ENCODE data around the gene SLC2A5. TPM values are rescaled to one million over a fixed set of nuclear protein-coding genes. Genes with fewer than 3 reads are reported as not detected.

Gene SLC2A5
- total RNA-seq, 2 experiments from 2014 or later: not detected

DNA sequence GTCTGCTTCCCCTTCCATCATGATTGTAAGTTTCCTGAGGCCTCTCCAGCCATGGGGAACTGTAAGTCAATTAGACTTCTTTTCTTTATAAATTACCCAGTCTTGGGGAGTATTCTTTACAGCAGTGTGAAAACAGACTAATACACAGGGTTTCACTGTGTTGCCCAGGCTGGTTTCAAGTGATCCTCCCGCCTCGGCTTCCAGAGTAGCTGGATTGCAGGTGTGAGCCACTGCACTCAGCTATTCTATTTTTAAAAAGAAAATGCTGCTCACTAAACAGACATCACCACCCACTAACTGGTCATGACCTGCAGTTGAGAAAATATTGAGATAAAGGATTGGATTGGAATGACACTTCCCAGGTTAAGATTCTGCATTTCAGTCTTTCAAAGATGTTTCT, 22.4 kb downstream of the SLC2A5 start:
- Mint-ChIP-seq H3K4me1 (no peaks in the 10 kb centered on the region), H3K36me3 (no peaks in the 10 kb centered on the region), H3K9me3 (ENCODE audit: low read depth) (no peaks in the 10 kb centered on the region), H3K27ac (no peak overlapping the region), H3K27me3 (peaks cover 36% of the 10 kb centered on the region), H3K4me3 (no peak overlapping the region)
- CTCF ChIA-PET: interaction anchor here (1.4 kb wide), 1 partner anchor 42 kb away, joined by 5 read pairs; no protein-coding TSS in a partner anchor
- ATAC-seq (no peak), DNase-seq (no peak)

GRCh38 chr1:9045861-9046510, 23.4 kb downstream of the SLC2A5 start:
- CTCF ChIA-PET: no interaction called here
- DNase-seq: no peak
- Mint-ChIP-seq H3K4me3 (no peak overlapping the region), H3K27me3 (peaks cover 32% of the 10 kb centered on the region), H3K9me3 (ENCODE audit: low read depth) (no peaks in the 10 kb centered on the region), H3K36me3 (no peaks in the 10 kb centered on the region), H3K27ac (no peak overlapping the region), H3K4me1 (no peaks in the 10 kb centered on the region)
- ATAC-seq: no peak

DNA sequence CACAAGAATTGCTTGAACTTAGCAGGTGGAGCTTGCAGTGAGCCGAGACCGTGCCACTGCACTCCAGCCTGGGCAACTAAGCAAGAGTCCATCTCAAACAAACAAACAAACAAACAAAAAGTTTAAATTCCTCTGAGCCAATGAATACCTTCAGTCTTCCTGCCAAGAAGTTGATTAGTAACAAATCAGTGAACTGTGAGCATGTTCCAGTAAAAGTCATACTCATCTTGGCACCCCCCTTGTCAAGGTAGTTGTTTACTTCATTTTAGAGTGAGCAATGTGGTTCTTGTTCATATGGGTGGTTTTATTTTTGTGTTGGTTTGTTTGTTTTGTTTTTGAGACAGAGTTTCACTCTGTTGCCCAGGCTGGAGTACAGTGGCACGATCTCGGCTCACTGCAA, 25.2 kb downstream of the SLC2A5 start:
- Mint-ChIP-seq H3K36me3 (no peaks in the 10 kb centered on the region), H3K27ac (no peak overlapping the region), H3K4me3 (no peak overlapping the region), H3K4me1 (no peaks in the 10 kb centered on the region), H3K9me3 (ENCODE audit: low read depth) (no peaks in the 10 kb centered on the region), H3K27me3 (peaks cover 23% of the 10 kb centered on the region)
- CTCF ChIA-PET: no interaction called here
- no peak for DNase-seq
- ATAC-seq: no peak

- CTCF ChIA-PET: no interaction called here
- Mint-ChIP-seq H3K9me3 (ENCODE audit: low read depth) (no peaks in the 10 kb centered on the region), H3K36me3 (no peaks in the 10 kb centered on the region), H3K4me3 (no peak overlapping the region), H3K4me1 (no peaks in the 10 kb centered on the region), H3K27ac (no peak overlapping the region), H3K27me3 (peaks cover 20% of the 10 kb centered on the region)
- ATAC-seq (no peak), DNase-seq (no peak)
These were observed 27.2 kb downstream of the SLC2A5 start for GRCh38 chr1:9042272-9042671.

DNA sequence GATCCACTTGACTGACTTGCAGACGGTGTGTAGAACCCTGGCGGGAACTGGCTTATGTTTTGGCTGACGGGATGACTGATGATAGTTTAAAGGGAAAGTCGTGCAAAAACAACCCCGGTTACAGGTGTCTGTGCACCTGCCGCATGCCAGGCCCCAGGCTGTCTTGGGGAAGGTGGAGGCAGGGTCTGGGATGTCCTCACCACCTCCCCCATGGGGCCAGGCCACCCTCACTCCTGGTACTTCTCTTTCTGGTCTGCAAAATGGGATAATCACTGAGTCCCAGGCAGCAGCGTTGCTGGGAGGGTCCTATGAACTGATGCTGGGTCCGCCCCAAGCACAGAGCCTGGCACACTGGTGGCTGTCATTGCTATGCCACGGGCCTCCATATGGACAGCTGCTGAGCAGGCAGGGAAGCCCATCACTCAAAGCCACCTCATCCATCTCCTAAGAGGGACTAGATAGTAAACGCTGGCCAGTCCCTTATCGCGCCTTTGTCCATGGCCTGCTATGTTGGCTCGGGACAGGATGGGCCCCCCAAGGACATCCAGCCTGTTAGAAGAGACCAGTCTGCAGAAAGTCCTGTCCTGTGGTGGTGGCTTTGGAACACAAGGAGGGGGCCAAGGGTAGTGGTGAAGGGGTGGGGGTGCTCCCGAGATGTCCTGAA, 28.2 kb downstream of the SLC2A5 start:
- no peaks in the 10 kb centered on the region for H3K4me1 Mint-ChIP-seq
- CTCF ChIA-PET: interaction anchor here (1.2 kb wide), 1 partner anchor 36 kb away, joined by 3 read pairs; no protein-coding TSS in a partner anchor
- DNase-seq: no peak
- H3K4me3 Mint-ChIP-seq: no peak overlapping the region
- H3K36me3 Mint-ChIP-seq: no peaks in the 10 kb centered on the region
- peaks cover 14% of the 10 kb centered on the region for H3K27me3 Mint-ChIP-seq
- H3K27ac Mint-ChIP-seq: no peak overlapping the region
- no peaks in the 10 kb centered on the region for H3K9me3 Mint-ChIP-seq (ENCODE audit: low read depth)
- ATAC-seq: no peak

- Mint-ChIP-seq H3K27ac (no peak overlapping the region), H3K4me1 (no peaks in the 10 kb centered on the region), H3K27me3 (peaks cover 10% of the 10 kb centered on the region), H3K9me3 (ENCODE audit: low read depth) (peaks cover under 1% of the 10 kb centered on the region), H3K4me3 (no peak overlapping the region), H3K36me3 (no peaks in the 10 kb centered on the region)
- DNase-seq (no peak), ATAC-seq (no peak)
- CTCF ChIA-PET: interaction anchor here (1.2 kb wide), 1 partner anchor 36 kb away, joined by 3 read pairs; no protein-coding TSS in a partner anchor
These were observed 28.8 kb downstream of the SLC2A5 start for GRCh38 chr1:9040659-9041030.

DNA sequence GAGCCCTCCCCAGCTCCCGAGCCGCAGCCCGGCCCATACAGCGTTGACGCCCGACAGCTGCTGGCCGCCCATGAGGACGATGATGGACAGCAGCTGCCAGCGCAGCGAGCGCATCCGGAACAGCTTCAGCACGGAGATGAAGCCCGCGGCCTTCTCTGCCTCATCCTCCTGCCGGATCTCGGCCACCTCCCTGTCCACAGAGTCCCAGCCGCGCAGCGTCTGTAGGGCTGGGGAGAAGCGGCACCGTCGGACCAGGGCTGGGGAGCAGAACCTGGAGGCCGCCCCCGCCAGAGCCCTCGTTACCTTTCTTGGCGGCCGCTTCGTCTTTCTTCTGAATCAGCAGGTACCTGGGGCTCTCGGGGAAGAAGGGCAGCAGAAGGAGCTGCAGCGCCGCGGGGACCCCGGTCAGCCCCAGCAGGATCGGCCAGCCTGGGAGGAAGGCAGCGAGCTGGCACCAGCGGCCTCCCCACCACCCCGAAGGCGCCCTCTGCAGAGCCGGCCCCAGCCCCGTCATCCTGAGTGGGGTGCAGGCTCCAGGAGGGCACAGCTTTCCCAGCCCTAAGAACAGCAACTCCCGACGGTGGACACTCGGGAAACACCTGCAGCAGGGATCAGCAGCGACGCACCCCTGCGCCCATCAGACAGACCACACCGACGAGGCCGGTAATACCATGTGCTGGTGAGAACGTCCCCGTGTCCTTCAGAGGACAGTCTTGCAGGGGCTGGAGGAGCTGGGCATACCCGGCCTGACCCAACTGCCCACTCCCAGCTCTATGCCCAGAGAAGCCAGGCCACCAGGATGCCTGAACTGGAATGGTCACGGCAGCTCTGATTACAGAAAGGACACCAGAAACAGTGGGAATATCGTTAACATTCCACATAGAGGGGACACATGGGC, 29.4 kb downstream of the SLC2A5 start:
- Mint-ChIP-seq H3K4me1 (no peaks in the 10 kb centered on the region), H3K36me3 (peaks cover 3% of the 10 kb centered on the region), H3K27me3 (peaks cover 6% of the 10 kb centered on the region), H3K9me3 (ENCODE audit: low read depth) (peaks cover 5% of the 10 kb centered on the region), H3K27ac (no peak overlapping the region), H3K4me3 (no peak overlapping the region)
- ATAC-seq (no peak), DNase-seq (no peak)
- CTCF ChIA-PET: interaction anchor here (1.2 kb wide), 1 partner anchor 35 kb away, joined by 3 read pairs; no protein-coding TSS in a partner anchor

- no peak overlapping the region for H3K27ac Mint-ChIP-seq
- no peak overlapping the region for H3K4me3 Mint-ChIP-seq
- DNase-seq (no peak), ATAC-seq (no peak)
- no peaks in the 10 kb centered on the region for H3K4me1 Mint-ChIP-seq
- H3K36me3 Mint-ChIP-seq: peaks cover 3% of the 10 kb centered on the region
- peaks cover 10% of the 10 kb centered on the region for H3K9me3 Mint-ChIP-seq (ENCODE audit: low read depth)
- H3K27me3 Mint-ChIP-seq: peaks cover 5% of the 10 kb centered on the region
- CTCF ChIA-PET: no interaction called here
These were observed 30.3 kb downstream of the SLC2A5 start for GRCh38 chr1:9038881-9039760.

DNA sequence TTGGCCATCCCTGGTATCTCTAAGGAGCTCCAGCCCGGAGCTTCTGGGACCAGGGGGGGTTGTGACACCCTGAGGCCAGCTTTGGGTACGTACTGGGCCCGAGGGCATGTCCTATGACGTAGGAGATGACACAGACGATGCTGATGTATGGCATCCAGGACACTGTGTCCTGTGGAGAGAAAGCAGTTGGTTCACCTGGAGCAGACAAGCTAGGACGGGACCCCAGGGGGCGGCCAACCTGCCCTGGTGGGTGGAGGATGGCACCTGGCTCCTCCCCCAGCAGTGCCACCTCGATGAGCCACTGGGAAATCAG, 31.1 kb downstream of the SLC2A5 start:
- H3K36me3 Mint-ChIP-seq: peaks cover 3% of the 10 kb centered on the region
- H3K9me3 Mint-ChIP-seq (ENCODE audit: low read depth): peaks cover 11% of the 10 kb centered on the region
- no peak overlapping the region for H3K27ac Mint-ChIP-seq
- H3K4me3 Mint-ChIP-seq: no peak overlapping the region
- H3K27me3 Mint-ChIP-seq: peaks cover 5% of the 10 kb centered on the region
- ATAC-seq (no peak), DNase-seq (no peak)
- CTCF ChIA-PET: no interaction called here
- no peaks in the 10 kb centered on the region for H3K4me1 Mint-ChIP-seq

- peaks cover 5% of the 10 kb centered on the region for H3K27me3 Mint-ChIP-seq
These were observed 31.7 kb downstream of the SLC2A5 start for GRCh38 chr1:9037476-9038337.

GRCh38 chr1:9035226-9035625, 34.2 kb downstream of the SLC2A5 start:
- DNase-seq: no peak
- H3K27me3 Mint-ChIP-seq: peaks cover 9% of the 10 kb centered on the region
- H3K27ac Mint-ChIP-seq: no peak overlapping the region
- H3K4me1 Mint-ChIP-seq: no peaks in the 10 kb centered on the region
- H3K4me3 Mint-ChIP-seq: no peak overlapping the region
- peaks cover 16% of the 10 kb centered on the region for H3K9me3 Mint-ChIP-seq (ENCODE audit: low read depth)
- CTCF ChIA-PET: no interaction called here
- no peak for ATAC-seq
- H3K36me3 Mint-ChIP-seq: peaks cover 3% of the 10 kb centered on the region

More at GRCh38 chr1:9037476-9038337, 31.7 kb downstream of the SLC2A5 start:
- Mint-ChIP-seq H3K27ac (no peak overlapping the region), H3K4me3 (no peak overlapping the region), H3K9me3 (ENCODE audit: low read depth) (peaks cover 11% of the 10 kb centered on the region), H3K36me3 (peaks cover 3% of the 10 kb centered on the region), H3K4me1 (no peaks in the 10 kb centered on the region)
- no peak for ATAC-seq
- CTCF ChIA-PET: interaction anchor here (0.6 kb wide), 1 partner anchor 10 kb away, joined by 3 read pairs; no protein-coding TSS in a partner anchor
- DNase-seq: no peak

GRCh38 chr1:9033363-9033762, 36.1 kb downstream of the SLC2A5 start:
- CTCF ChIA-PET: no interaction called here
- Mint-ChIP-seq H3K4me1 (no peaks in the 10 kb centered on the region), H3K4me3 (no peak overlapping the region), H3K27me3 (peaks cover 14% of the 10 kb centered on the region), H3K27ac (no peak overlapping the region), H3K36me3 (peaks cover 3% of the 10 kb centered on the region), H3K9me3 (ENCODE audit: low read depth) (peaks cover 16% of the 10 kb centered on the region)
- no peak for DNase-seq
- ATAC-seq: no peak
